SK-N-SH treated with all-trans-retinoic acid at 6 μM for 48 hours (cell line): ENCODE results near the gene FBXO38.

Source experiments
- CSDC2 ChIP-seq: fragments of 250-450 bp; sonication (Bioruptor Pico); IDR thresholded peaks from 2 replicates; pipeline ENCODE4 v1.5.0; 2020; ENCODE audit warnings: mild to moderate bottlenecking, moderate library complexity
- ESRRG ChIP-seq: fragments of 250-450 bp; sonication (Bioruptor Pico); IDR thresholded peaks from 2 replicates; pipeline ENCODE4 v1.6.1; 2021; ENCODE audit warnings: mild to moderate bottlenecking
- ISL1 ChIP-seq: fragments of 250-450 bp; sonication (Bioruptor Pico); IDR thresholded peaks from 2 replicates; pipeline ENCODE4 v2.1.2; 2022; ENCODE audit warnings: mild to moderate bottlenecking, moderate library complexity
- PPARA ChIP-seq: fragments of 250-450 bp; sonication (Bioruptor Pico); IDR thresholded peaks from 2 replicates; pipeline ENCODE4 v1.5.0; 2020; ENCODE audit warnings: mild to moderate bottlenecking, borderline replicate concordance
- RARB ChIP-seq: fragments of 250-450 bp; sonication (Bioruptor Pico); IDR thresholded peaks from 2 replicates; pipeline ENCODE4 v1.8.0; 2021; ENCODE audit warnings: mild to moderate bottlenecking, moderate library complexity
- TCF4 ChIP-seq: fragments of 250-450 bp; sonication (Bioruptor Pico); IDR thresholded peaks from 2 replicates; pipeline ENCODE4 v1.8.0; 2021; ENCODE audit warnings: mild to moderate bottlenecking, moderate library complexity, borderline replicate concordance
- ZFP3 ChIP-seq: fragments of 250-450 bp; sonication (Bioruptor Pico); IDR thresholded peaks from 2 replicates; pipeline ENCODE4 v1.5.0; 2020; ENCODE audit warnings: mild to moderate bottlenecking, moderate library complexity
- ZNF565 ChIP-seq: fragments of 450-650 bp; formaldehyde crosslinking; conservative IDR thresholded peaks from 2 replicates; pipeline ENCODE4 v1.5.0; 2020; ENCODE audit warnings: low read depth, mild to moderate bottlenecking, moderate library complexity
- ZNF70 ChIP-seq: fragments of 450-650 bp; formaldehyde crosslinking; IDR thresholded peaks from 2 replicates; pipeline ENCODE4 v1.5.0; 2020; ENCODE audit warnings: mild to moderate bottlenecking, moderate library complexity
- ZNF8 ChIP-seq: fragments of 450-650 bp; formaldehyde crosslinking; IDR thresholded peaks from 2 replicates; pipeline ENCODE4 v1.5.0; 2020; ENCODE audit warnings: mild to moderate bottlenecking, moderate library complexity
- TF ChIP-seq, protein P1 (sequence below): fragments of 250-450 bp; sonication (Bioruptor Pico); IDR thresholded peaks from 2 replicates; pipeline ENCODE4 v1.5.1; 2020; ENCODE audit warnings: low read depth, mild to moderate bottlenecking, moderate library complexity
- TF ChIP-seq, protein P2 (sequence below): fragments of 250-450 bp; sonication (Bioruptor Pico); IDR thresholded peaks from 2 replicates; pipeline ENCODE4 v1.8.0; 2020; ENCODE audit warnings: mild to moderate bottlenecking, moderate library complexity, borderline replicate concordance
- TF ChIP-seq, protein P3 (sequence below): fragments of 250-450 bp; sonication (Bioruptor Pico); IDR thresholded peaks from 2 replicates; pipeline ENCODE4 v1.8.0; 2021; ENCODE audit warnings: low read depth, mild to moderate bottlenecking, moderate library complexity, borderline replicate concordance

DNA sequence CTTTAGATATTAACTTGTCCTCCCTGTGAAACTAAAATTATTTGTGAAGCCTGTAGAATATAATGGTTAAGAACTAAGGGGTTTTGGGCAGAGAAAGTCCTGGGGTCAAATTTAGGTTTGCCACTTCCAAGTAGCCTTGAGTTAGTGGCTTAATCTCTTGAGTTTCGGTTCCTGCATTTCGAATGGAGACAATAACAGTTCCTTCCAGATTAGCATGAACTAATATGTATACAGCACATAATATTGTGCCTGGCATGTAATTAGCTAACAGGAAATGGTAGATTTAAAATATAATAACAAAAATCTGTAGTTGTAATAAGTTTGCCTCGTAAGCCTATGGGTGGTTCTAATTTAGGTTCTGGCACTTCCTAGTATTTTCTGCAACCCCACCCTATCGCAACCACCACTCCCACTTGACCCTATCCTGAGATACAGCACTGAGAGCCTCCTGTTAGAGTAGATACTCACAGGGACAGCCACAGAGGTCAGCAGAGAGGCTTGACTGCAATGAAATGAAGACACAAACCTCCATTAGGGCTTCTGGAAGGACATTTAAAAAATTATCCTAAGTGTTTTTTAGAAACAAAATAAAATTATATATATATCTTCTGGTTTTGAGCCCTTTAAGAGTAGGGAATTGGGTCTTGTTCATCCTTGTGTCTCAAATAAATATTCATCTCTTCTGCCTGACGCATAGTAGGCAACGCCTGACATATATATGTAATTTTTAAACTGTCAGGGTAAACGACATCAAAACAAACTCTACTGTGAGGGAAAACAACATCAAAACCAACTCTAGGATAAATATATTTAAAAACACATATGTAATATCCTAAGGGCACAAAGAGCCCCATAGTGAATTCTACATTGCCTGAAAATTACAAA is 39.9 kb upstream of the FBXO38 start:
- TF ChIP-seq, protein P1, sequence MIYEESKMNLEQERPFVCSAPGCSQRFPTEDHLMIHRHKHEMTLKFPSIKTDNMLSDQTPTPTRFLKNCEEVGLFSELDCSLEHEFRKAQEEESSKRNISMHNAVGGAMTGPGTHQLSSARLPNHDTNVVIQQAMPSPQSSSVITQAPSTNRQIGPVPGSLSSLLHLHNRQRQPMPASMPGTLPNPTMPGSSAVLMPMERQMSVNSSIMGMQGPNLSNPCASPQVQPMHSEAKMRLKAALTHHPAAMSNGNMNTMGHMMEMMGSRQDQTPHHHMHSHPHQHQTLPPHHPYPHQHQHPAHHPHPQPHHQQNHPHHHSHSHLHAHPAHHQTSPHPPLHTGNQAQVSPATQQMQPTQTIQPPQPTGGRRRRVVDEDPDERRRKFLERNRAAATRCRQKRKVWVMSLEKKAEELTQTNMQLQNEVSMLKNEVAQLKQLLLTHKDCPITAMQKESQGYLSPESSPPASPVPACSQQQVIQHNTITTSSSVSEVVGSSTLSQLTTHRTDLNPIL (CRISPR knock-in tag): no peak
- TF ChIP-seq RARB (CRISPR knock-in tag) (no peak), ZNF70 (CRISPR knock-in tag) (no peak), TCF4 (no peak), PPARA (CRISPR knock-in tag) (no peak), ESRRG (CRISPR knock-in tag) (no peak), CSDC2 (CRISPR knock-in tag) (no peak), ISL1 (CRISPR knock-in tag) (no peak), ZFP3 (no peak), ZNF565 (CRISPR knock-in tag) (no peak), ZNF8 (CRISPR knock-in tag) (no peak)
- TF ChIP-seq, protein P2, sequence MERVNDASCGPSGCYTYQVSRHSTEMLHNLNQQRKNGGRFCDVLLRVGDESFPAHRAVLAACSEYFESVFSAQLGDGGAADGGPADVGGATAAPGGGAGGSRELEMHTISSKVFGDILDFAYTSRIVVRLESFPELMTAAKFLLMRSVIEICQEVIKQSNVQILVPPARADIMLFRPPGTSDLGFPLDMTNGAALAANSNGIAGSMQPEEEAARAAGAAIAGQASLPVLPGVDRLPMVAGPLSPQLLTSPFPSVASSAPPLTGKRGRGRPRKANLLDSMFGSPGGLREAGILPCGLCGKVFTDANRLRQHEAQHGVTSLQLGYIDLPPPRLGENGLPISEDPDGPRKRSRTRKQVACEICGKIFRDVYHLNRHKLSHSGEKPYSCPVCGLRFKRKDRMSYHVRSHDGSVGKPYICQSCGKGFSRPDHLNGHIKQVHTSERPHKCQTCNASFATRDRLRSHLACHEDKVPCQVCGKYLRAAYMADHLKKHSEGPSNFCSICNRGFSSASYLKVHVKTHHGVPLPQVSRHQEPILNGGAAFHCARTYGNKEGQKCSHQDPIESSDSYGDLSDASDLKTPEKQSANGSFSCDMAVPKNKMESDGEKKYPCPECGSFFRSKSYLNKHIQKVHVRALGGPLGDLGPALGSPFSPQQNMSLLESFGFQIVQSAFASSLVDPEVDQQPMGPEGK (CRISPR knock-in tag): no peak
- TF ChIP-seq, protein P3, sequence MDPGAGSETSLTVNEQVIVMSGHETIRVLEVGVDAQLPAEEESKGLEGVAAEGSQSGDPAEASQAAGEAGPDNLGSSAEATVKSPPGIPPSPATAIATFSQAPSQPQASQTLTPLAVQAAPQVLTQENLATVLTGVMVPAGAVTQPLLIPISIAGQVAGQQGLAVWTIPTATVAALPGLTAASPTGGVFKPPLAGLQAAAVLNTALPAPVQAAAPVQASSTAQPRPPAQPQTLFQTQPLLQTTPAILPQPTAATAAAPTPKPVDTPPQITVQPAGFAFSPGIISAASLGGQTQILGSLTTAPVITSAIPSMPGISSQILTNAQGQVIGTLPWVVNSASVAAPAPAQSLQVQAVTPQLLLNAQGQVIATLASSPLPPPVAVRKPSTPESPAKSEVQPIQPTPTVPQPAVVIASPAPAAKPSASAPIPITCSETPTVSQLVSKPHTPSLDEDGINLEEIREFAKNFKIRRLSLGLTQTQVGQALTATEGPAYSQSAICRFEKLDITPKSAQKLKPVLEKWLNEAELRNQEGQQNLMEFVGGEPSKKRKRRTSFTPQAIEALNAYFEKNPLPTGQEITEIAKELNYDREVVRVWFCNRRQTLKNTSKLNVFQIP (CRISPR knock-in tag): no peak
